ENCODE measurements around the gene ZFAND5.

GRCh38 chr9:72390907-72391306 lies 25.9 kb upstream of the ZFAND5 start:
- TF ChIP-seq CTCF (IDR thresholded peaks at IDR 0.05; ENCODE audit: insufficient read depth, low read length, poor library complexity, severe bottlenecking) (no peak), EZH2phosphoT487 (conservative IDR thresholded peaks at IDR 0.05; ENCODE audit: low read length) (no peak)
